Stimulated activated CD4-positive, alpha-beta T cell treated with anti-CD3 and anti-CD28 coated beads, Interleukin-4, amount 100 ng/mL, for 24 hours (primary cell): ENCODE data around the gene UQCRC1.

ENCODE experiments used
- DNase-seq: peaks from one replicate; pipeline ENCODE4 v3.0.0-alpha.2; 2020

The UQCRC1 gene

DNA sequence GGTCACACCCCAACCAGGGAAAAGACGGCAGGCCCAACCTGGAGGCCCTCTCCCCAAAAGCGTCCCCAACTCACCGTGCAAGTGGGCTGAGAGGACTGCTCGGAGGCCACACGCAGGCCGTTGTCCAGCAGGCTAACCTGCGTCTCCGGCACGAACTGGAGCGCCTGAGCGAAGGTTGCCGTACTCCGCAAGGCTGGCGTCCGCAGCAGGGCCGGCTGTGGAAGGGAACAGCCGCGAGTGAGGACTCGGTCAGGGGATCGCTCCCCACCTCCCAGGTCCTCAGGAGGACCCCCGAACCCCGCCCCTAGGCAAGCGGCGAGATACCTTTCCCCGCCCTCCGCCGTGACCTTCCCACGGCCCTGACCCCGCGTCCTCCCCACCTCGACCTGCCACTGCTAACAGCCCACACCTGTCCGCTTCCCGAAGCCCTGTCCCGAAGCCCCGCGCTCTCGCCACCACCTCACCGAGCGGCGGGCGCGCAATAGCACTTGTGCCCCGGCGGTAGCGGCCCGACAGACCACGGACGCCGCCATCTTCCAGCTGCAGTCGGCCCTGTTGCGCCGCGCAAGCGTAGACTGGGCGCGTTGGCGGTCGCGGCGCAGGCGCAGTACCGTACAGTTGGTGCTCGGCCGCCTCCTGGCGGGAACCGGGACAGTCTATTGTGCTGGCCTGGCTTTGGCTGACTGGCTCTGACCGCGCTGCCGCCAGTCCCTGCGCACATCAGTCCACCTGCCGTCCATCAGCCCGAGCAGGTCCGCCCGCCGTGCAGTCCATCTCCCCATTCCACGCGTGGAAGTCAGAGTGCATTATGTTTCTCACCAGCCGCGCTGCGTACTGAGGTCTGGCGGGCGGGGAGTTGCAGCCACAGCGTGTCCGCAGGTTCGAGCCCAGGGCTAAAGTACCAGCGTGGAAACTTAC is at the start of gene UQCRC1:
TSS of gene UQCRC1 (minus strand) at position 559 of the 918 bp plus-strand sequence. CDS start at position 533, 26 bp downstream.
- DNase-seq, result peak; percentile 92

- DNase-seq, result peak; percentile 15
These were observed 47.4 kb upstream of the UQCRC1 start for GRCh38 chr3:48656841-48657281.

DNA sequence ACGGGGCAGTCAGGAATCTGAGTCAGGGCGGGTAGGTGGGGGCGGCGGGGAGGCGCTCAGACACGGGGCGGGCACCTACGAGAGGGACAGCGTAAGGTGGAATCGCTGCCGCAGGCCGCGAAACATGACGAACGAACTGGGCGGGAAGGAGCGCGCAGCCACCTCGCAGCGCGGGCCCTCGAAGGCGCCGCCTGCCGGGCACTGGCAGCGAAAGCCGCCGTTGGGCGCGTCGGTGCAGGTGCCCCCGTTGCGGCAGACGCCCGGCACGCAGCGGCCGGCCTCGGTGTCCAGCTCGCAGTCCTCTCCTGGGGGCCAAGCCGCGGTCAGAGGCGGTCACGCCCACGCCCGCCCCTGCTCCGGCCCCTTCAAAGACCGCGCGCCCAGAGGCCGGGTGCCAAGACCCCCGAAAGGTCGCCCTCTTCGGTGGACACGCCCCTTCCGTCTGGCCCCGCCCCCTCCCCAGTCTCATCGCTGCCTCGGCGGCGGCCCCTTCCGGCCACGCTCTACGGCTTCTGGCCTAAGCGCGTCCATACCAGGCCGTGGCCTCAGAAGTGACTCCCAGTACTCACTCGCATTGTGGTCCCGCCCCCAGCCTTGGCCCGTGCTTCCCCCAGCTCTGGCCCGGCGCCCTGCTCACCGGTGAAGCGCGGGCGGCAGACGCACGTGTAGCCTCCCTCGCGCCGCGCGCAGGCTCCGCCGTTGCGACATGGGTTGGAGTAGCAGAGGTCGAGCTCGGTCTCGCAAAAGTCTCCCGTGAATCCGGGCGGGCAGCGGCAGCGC is 46.8 kb upstream of the UQCRC1 start:
- peak; percentile 85 for DNase-seq

- DNase-seq, result peak; percentile 59
These were observed 46.2 kb upstream of the UQCRC1 start for GRCh38 chr3:48655606-48656005.

GRCh38 chr3:48655063-48655462 is 45.6 kb upstream of the UQCRC1 start:
- DNase-seq, result no peak

- DNase-seq, result no peak
These were observed 43.7 kb upstream of the UQCRC1 start for GRCh38 chr3:48652923-48653715.

- DNase-seq, result no peak
These were observed 42.3 kb upstream of the UQCRC1 start for GRCh38 chr3:48651771-48652170.

GRCh38 chr3:48650723-48651122 is 41.3 kb upstream of the UQCRC1 start:
- DNase-seq, result no peak

- no peak for DNase-seq
These were observed 38.9 kb upstream of the UQCRC1 start for GRCh38 chr3:48648188-48648850.

- DNase-seq, result no peak
These were observed 38.3 kb upstream of the UQCRC1 start for GRCh38 chr3:48647714-48648113.

DNA sequence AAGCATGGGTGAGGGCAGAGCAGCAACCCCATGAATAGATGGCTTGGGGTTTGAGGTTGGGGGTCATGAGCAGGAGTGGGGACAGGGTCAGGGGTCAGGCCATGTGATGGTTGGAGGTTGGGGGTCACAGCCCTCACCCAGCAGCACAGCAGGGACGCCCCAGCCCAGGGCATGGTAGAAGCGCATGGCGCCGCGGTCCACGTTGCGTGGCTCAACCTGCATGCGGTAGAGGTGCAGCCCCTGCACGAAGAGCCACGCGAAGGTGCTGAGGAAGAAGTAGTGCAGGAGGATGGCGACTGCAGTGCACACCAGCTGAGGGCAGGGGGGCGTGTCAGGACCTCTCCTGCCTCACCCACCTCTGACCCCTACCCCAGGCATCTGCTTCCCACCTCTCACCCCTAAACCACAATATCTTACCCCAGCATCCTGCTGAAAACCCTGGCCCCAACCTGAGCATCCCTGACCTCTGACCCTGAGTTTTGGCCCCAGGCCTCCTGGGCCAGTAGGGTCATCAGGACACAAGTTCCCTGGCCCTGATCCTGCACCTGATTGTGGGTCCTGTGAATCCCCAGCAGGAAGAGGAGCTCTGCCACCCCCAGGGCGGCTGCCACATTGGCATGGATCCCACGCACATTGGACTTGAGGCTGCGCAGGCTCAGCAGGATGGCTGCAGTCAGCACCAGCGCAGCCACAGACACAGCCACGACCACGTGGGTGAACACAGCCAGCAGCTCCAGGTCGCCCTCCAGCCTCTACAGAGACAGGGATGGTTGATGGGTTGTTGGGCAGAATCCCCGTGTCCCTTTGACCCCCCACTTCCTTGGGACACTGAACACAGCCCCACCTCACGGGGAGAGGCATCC is 35.7 kb upstream of the UQCRC1 start:
- DNase-seq, result no peak

DNA sequence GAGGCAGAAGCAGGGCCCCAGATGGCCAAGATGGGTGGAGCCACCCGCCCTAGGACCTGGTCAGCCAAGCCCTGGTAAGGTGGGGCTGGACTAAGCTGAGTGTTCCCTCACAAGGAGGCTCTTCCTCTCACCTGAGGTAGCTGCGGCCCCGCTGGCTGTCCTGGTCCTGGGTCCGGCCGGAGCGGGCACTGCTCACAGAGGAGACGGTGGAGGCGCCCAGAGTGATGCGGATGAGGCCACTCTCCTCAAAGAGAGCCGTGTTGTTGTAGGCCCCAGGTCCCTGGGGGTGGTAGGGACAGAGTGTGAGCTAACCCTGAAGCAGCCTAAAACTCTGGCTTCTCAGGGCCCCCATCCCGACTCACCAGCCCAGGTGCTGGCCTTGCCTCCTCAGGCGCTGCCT is 33.2 kb upstream of the UQCRC1 start:
- no peak for DNase-seq

DNA sequence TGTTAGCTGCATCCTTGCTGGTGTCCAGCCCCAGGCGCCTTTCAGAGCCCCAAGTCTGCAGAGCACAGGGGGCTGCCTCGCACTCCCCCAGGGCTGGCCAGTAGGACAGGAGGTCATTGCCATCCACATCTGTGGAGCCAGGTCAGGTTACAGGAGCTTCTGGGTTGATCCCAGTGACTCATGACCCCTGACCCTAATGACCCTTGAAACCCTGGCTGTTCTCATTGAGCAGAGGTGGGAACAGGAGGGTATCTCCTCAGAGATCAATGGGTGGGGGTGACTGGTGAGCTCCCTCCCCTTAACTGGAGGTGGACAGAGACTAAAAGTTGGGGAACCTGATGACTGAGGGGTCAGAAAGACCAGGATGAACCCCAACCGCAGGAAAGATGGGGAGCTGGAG is 31.9 kb upstream of the UQCRC1 start:
- no peak for DNase-seq

GRCh38 chr3:48639944-48640606 is 30.6 kb upstream of the UQCRC1 start:
- DNase-seq, result no peak

GRCh38 chr3:48637305-48637704 is 27.9 kb upstream of the UQCRC1 start:
- DNase-seq, result no peak

DNA sequence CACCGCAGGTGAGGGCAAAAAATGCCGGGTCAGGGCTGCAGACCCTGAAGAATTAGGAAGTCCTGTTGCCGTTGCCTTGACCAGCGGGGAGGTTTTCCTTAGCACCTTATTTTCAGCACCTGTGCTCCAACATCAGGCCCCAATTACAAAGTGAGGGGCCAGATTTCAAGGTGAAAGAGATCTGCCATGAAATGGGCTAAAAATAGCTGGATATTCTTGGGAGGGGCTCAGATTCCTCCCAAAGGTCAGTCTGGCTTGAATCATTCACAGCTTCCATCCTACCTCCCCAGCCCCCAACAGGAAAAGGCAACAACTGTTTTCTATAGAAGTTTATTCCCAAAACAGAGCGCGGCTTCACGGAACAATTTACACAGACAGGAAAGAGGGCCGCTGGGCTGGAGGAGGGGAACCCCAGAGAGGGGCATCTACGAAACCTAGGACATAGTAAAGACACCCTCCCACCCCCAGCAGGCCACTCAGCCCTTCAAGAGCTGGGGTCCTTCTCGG is 26.8 kb upstream of the UQCRC1 start:
- no peak for DNase-seq

GRCh38 chr3:48635222-48636021 is 26.0 kb upstream of the UQCRC1 start, which contains the start of gene SLC26A6:
TSS of gene SLC26A6 (minus strand) at chr3:48635461. CDS start at chr3:48635393, 68 bp downstream.
- peak; percentile 94 for DNase-seq

GRCh38 chr3:48634661-48635221 is 25.3 kb upstream of the UQCRC1 start:
- peak; percentile 49 for DNase-seq

- DNase-seq, result no peak
These were observed 24.3 kb upstream of the UQCRC1 start for GRCh38 chr3:48633743-48634142.
